22Rv1 (cell line): ENCODE results near the gene C1QTNF1.

ENCODE experiments used
- CTCF ChIP-seq: fragments of 450-650 bp; IDR thresholded peaks from 2 replicates; pipeline ENCODE4 v1.5.1; 2017; ENCODE audit warnings: mild to moderate bottlenecking
- ZFX ChIP-seq: fragments of 450-650 bp; IDR thresholded peaks from 2 replicates; pipeline ENCODE4 v1.6.1; 2017; ENCODE audit warnings: antibody characterized with exemption, borderline replicate concordance

- TF ChIP-seq CTCF (no peak), ZFX (no peak)
These were observed 64.5 kb downstream of the C1QTNF1 start for GRCh38 chr17:79088247-79088996.
